ENCODE results near the gene SLC6A2. TPM values are rescaled to one million over a fixed set of nuclear protein-coding genes. Genes with fewer than 3 reads are reported as not detected.
A peak's percentile ranks its signal among the peaks of the same experiment; 100 is the strongest.
"Not testable (repeated sequence)": the region's sequence is repeated elsewhere in the genome, so short reads cannot be mapped to it uniquely, and the experiment has no call there.

SLC6A2 gene
- not detected in 2 replicates for total RNA-seq (2014; rRNA removed; shearing (Covaris generic); ENCODE audit: low replicate concordance)

DNA sequence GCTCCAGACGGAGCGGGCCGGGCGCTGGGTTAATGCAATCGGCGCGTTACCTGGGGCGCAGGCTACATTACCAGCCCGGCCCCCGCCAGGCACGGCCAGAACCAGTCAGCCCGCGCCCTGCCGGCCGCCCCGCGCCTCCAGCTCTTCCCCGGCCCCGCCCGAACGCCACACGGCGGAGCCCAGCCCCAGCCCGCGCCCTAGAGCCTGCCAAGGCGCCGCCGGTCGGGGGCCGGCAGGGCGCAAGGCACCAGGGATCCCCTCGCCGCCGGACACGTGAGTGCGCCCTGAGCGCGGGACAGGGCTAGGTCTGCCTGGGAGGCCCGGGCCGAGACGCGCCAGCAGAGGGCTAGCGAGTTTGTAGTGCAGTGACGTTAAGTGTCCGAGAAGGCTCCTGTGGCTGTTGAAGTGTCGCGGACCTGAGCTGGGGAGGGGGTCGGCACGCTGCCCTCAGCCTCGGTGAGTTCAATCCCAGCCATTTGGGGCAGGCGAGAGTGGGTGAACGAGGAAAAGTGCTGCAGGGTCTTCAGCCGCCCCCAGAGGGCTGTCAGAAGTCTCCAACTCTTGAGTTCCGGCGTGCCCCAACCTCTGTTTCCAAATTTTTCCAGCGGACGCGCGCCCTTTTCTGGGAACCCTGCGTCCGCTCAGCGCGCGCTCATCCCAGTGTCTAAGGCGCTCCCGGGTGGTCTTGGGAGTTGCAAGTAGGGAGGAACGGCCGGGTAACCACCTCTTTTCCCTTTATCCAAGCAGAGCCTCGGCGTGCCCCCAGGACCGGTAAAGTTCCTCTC lies at the start of gene SLC6A2:
Gene SLC6A2, plus strand, starts transcription at position 92 of the 785 bp plus-strand sequence. CDS start 707 bp downstream, outside the sequence.
- Histone ChIP-seq H3K4me1 (ENCODE audit: low read length) (no peaks in the 10 kb centered on the region), H3K4me3 (ENCODE audit: low read length) (no peak within 1 kb of the TSS), H3K27ac (ENCODE audit: low read length) (no peak within 1 kb of the TSS), H3K4me2 (ENCODE audit: low read depth, low read length, poor library complexity, severe bottlenecking) (no peak within 1 kb of the TSS), H3K9ac (ENCODE audit: low read length) (no peak within 1 kb of the TSS), H4K20me1 (ENCODE audit: insufficient read depth, low read depth, low read length) (no peaks in the 10 kb centered on the region), H3K36me3 (ENCODE audit: insufficient read depth, low read length) (no peaks in the 10 kb centered on the region), H3K9me3 (ENCODE audit: low read length) (no peaks in the 10 kb centered on the region), H3K9me2 (replicated peaks; ENCODE audit: insufficient read depth, low read length) (no peaks in the 10 kb centered on the region), H2AFZ (ENCODE audit: low read length) (no peak within 1 kb of the TSS), H3K79me2 (ENCODE audit: low read length) (no peaks in the 10 kb centered on the region), H3K27me3 (ENCODE audit: low read length) (no peaks in the 10 kb centered on the region)
- no peak for DNase-seq

DNA sequence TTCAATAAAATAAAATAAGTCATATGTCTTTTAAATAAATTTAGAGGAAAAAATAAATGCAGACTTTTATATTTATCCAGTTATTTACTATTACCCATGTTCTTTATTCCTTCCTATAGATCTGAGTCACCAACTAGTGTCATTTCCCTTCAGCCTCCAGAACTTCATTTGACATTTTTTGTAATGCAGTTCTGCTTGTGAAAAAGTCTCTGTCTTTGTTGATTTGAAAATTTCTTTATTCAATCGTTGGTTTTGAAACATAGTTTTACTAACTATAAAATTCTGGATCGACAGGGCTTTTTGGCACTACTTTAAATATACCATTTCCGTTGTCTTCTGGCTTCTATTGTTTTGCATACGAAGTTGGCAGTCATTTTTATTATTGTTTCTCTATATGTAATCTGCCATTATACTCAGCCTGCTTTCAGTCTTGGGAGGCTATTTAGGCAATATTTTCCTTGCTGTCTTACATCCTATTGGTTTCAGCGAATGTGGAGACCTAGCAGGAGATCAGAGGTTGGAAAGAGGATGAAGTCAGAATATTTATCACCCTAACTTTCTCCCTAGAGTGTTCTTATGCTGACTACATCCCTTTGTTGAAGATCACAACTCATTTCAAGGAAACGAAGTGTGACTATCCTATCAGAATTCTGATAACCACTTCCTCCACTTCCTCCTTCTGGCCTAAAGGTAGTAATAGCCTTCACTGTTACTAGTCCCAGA lies 42.0 kb upstream of the SLC6A2 start:
- no peak overlapping the region for H3K4me2 ChIP-seq (ENCODE audit: low read depth, low read length, poor library complexity, severe bottlenecking)
- H3K4me3 ChIP-seq (ENCODE audit: low read length): no peak overlapping the region
- H3K79me2 ChIP-seq (ENCODE audit: low read length): no peaks in the 10 kb centered on the region
- no peak for DNase-seq
- H3K36me3 ChIP-seq (ENCODE audit: insufficient read depth, low read length): no peaks in the 10 kb centered on the region
- no peaks in the 10 kb centered on the region for H3K9me2 ChIP-seq (replicated peaks; ENCODE audit: insufficient read depth, low read length)
- no peak overlapping the region for H3K27ac ChIP-seq (ENCODE audit: low read length)
- no peaks in the 10 kb centered on the region for H3K9me3 ChIP-seq (ENCODE audit: low read length)
- H4K20me1 ChIP-seq (ENCODE audit: insufficient read depth, low read depth, low read length): no peaks in the 10 kb centered on the region
- H2AFZ ChIP-seq (ENCODE audit: low read length): no peak overlapping the region
- no peaks in the 10 kb centered on the region for H3K4me1 ChIP-seq (ENCODE audit: low read length)
- no peak overlapping the region for H3K9ac ChIP-seq (ENCODE audit: low read length)
- no peaks in the 10 kb centered on the region for H3K27me3 ChIP-seq (ENCODE audit: low read length)

DNA sequence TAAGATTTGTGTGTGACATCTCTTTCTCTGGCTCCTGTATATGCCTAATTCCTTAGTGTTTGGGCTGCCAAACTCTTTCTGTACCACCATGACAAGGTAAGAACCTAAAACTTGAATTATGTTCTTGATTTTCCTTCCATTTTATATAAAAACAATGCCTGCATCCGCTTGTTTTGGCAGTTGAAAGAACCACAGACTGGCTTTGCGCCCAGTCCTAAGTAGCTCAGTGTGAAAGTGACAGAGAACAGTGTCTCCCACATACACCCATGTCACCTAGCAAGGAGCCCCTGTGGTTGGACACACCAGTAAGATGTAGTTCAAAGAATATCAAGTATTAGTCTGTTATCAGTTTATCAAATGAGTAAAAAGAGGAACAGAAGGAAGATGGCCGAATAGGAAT lies 40.7 kb upstream of the SLC6A2 start:
- Histone ChIP-seq H3K4me1 (ENCODE audit: low read length) (no peaks in the 10 kb centered on the region), H3K79me2 (ENCODE audit: low read length) (no peaks in the 10 kb centered on the region), H3K27ac (ENCODE audit: low read length) (no peak overlapping the region), H4K20me1 (ENCODE audit: insufficient read depth, low read depth, low read length) (no peaks in the 10 kb centered on the region), H3K4me2 (ENCODE audit: low read depth, low read length, poor library complexity, severe bottlenecking) (no peak overlapping the region), H2AFZ (ENCODE audit: low read length) (no peak overlapping the region), H3K36me3 (ENCODE audit: insufficient read depth, low read length) (no peaks in the 10 kb centered on the region), H3K9me3 (ENCODE audit: low read length) (no peaks in the 10 kb centered on the region), H3K9ac (ENCODE audit: low read length) (no peak overlapping the region), H3K4me3 (ENCODE audit: low read length) (no peak overlapping the region), H3K9me2 (replicated peaks; ENCODE audit: insufficient read depth, low read length) (no peaks in the 10 kb centered on the region), H3K27me3 (ENCODE audit: low read length) (no peaks in the 10 kb centered on the region)
- DNase-seq: no peak

DNA sequence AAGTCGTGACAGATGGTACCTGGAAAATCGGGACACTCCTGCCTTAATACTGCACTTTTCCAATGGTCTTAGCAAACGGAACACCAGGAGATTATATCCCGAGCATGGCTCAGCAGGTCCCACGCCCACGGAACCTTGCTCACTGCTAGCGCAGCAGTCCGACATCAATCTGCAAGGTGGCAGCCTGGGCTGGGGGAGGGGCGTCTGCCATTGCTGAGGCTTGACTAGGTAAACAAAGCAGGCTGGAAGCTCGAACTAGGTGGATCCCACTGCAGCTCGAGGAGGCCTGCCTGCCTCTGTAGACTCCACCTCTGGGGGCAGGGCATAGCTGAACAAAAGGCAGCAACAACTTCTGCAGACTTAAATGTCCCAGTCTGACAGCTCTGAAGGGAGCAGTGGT lies 40.1 kb upstream of the SLC6A2 start:
- not testable (repeated sequence) for H3K36me3 ChIP-seq (ENCODE audit: insufficient read depth, low read length); H2AFZ ChIP-seq (ENCODE audit: low read length); H3K9me2 ChIP-seq (replicated peaks; ENCODE audit: insufficient read depth, low read length); H3K4me2 ChIP-seq (ENCODE audit: low read depth, low read length, poor library complexity, severe bottlenecking); H3K27me3 ChIP-seq (ENCODE audit: low read length); H3K4me3 ChIP-seq (ENCODE audit: low read length); H3K9ac ChIP-seq (ENCODE audit: low read length); H3K27ac ChIP-seq (ENCODE audit: low read length); H4K20me1 ChIP-seq (ENCODE audit: insufficient read depth, low read depth, low read length); H3K9me3 ChIP-seq (ENCODE audit: low read length); H3K4me1 ChIP-seq (ENCODE audit: low read length); DNase-seq; H3K79me2 ChIP-seq (ENCODE audit: low read length)

DNA sequence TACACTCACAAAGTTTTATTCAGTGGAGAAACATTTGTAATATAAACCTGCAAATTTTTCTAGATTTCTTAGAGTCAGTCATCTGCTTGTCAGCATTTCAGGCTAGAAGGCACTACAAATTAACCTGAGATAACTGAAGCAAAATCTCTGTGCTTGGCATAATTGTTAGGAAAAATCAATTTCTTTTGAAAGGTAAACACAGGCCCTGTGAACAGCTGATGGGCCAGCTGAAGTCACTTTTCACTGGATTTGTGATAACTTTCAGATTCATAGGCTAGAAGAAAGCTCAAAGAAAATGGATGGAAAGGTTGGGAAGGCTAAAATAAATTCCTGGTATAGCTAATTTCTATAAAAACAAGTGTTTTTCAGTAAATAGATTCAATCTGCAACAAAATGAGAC lies 34.0 kb upstream of the SLC6A2 start:
- H3K4me3 ChIP-seq (ENCODE audit: low read length): no peak overlapping the region
- no peaks in the 10 kb centered on the region for H4K20me1 ChIP-seq (ENCODE audit: insufficient read depth, low read depth, low read length)
- H3K9ac ChIP-seq (ENCODE audit: low read length): no peak overlapping the region
- H3K27ac ChIP-seq (ENCODE audit: low read length): no peak overlapping the region
- H3K79me2 ChIP-seq (ENCODE audit: low read length): no peaks in the 10 kb centered on the region
- H3K9me2 ChIP-seq (replicated peaks; ENCODE audit: insufficient read depth, low read length): no peaks in the 10 kb centered on the region
- no peak overlapping the region for H3K4me2 ChIP-seq (ENCODE audit: low read depth, low read length, poor library complexity, severe bottlenecking)
- no peak for DNase-seq
- no peaks in the 10 kb centered on the region for H3K27me3 ChIP-seq (ENCODE audit: low read length)
- no peak overlapping the region for H2AFZ ChIP-seq (ENCODE audit: low read length)
- no peaks in the 10 kb centered on the region for H3K4me1 ChIP-seq (ENCODE audit: low read length)
- no peaks in the 10 kb centered on the region for H3K9me3 ChIP-seq (ENCODE audit: low read length)
- no peaks in the 10 kb centered on the region for H3K36me3 ChIP-seq (ENCODE audit: insufficient read depth, low read length)

DNA sequence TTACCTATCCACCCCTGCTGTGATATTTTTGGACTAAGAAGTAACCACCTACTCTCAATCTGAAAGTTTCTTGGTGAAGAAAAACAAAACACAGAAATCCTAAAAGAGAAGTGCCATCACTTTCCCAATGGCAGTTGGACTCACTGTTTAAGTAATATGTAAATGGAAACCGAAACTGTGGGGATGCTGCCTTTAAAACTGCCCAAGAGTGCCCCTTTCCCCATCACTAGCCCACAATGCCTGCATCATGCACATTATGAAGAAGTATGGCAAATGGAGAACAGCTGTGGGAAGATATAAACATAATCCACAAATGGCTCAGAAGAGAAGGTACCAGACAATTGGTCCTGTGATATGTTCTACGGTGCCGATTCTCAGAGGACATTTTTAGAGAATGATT lies 33.5 kb upstream of the SLC6A2 start:
- H3K4me3 ChIP-seq (ENCODE audit: low read length): no peak overlapping the region
- no peak overlapping the region for H3K27ac ChIP-seq (ENCODE audit: low read length)
- H3K4me1 ChIP-seq (ENCODE audit: low read length): no peaks in the 10 kb centered on the region
- H2AFZ ChIP-seq (ENCODE audit: low read length): no peak overlapping the region
- H3K36me3 ChIP-seq (ENCODE audit: insufficient read depth, low read length): no peaks in the 10 kb centered on the region
- H3K79me2 ChIP-seq (ENCODE audit: low read length): no peaks in the 10 kb centered on the region
- H3K9me3 ChIP-seq (ENCODE audit: low read length): no peaks in the 10 kb centered on the region
- H3K27me3 ChIP-seq (ENCODE audit: low read length): no peaks in the 10 kb centered on the region
- no peak for DNase-seq
- H3K4me2 ChIP-seq (ENCODE audit: low read depth, low read length, poor library complexity, severe bottlenecking): no peak overlapping the region
- H4K20me1 ChIP-seq (ENCODE audit: insufficient read depth, low read depth, low read length): no peaks in the 10 kb centered on the region
- H3K9me2 ChIP-seq (replicated peaks; ENCODE audit: insufficient read depth, low read length): no peaks in the 10 kb centered on the region
- H3K9ac ChIP-seq (ENCODE audit: low read length): no peak overlapping the region

DNA sequence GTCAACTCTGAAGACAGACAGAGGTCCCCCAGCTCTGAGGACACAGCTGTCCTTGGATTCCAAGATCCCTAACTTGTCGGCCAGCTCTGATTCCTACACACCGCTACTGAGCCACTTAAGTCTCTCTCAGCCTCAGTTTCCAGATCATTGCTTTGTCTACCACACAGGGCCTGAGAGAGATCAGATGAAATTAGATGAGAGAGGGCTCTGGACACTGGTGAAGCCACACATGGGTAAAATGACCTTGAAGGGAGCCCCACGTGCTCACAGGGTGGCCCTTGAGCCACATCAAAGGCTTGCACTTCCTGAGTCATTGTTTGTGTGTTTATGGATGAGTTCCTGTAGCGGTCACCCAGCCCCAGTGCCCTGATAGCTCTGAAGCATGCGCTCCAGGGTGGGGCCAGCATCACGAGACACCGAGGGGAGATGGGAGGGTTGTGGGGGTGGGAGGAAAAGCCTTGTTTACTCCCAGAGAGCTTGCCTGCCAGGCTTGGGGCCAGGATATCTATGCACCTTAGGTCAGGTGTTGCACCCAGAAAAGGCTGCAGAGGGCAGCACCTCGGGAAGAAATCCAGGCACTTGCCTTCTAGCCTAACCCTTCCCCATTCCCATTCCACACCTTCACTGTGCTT lies 32.7 kb upstream of the SLC6A2 start:
- Histone ChIP-seq H3K4me2 (ENCODE audit: low read depth, low read length, poor library complexity, severe bottlenecking) (no peak overlapping the region), H3K27ac (ENCODE audit: low read length) (no peak overlapping the region), H3K79me2 (ENCODE audit: low read length) (no peaks in the 10 kb centered on the region), H4K20me1 (ENCODE audit: insufficient read depth, low read depth, low read length) (no peaks in the 10 kb centered on the region), H3K36me3 (ENCODE audit: insufficient read depth, low read length) (no peaks in the 10 kb centered on the region), H3K9me2 (replicated peaks; ENCODE audit: insufficient read depth, low read length) (no peaks in the 10 kb centered on the region), H3K4me1 (ENCODE audit: low read length) (no peaks in the 10 kb centered on the region), H2AFZ (ENCODE audit: low read length) (no peak overlapping the region), H3K9ac (ENCODE audit: low read length) (no peak overlapping the region), H3K27me3 (ENCODE audit: low read length) (no peaks in the 10 kb centered on the region), H3K9me3 (ENCODE audit: low read length) (no peaks in the 10 kb centered on the region), H3K4me3 (ENCODE audit: low read length) (no peak overlapping the region)
- DNase-seq: peak; percentile 45

DNA sequence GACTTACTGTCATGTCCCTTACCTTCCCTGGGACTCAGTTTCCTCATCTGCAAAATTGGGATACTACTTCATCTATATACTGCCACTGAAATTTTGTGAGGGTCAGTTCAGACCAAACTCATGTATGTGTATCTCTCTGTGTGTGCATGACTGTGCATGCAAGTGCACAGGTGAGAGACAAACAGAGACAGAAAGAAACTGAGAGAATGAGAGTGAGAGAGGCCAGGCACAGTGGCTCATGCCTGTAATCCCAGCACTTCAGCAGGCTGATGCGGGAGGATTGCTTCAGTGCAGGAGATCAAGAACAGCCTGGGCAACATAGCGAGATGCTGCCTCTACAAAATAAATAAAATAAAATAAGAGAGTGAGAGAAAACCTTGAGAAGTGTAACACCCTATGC lies 32.1 kb upstream of the SLC6A2 start:
- no peak overlapping the region for H2AFZ ChIP-seq (ENCODE audit: low read length)
- no peak for DNase-seq
- no peaks in the 10 kb centered on the region for H3K27me3 ChIP-seq (ENCODE audit: low read length)
- no peaks in the 10 kb centered on the region for H3K9me2 ChIP-seq (replicated peaks; ENCODE audit: insufficient read depth, low read length)
- no peaks in the 10 kb centered on the region for H3K9me3 ChIP-seq (ENCODE audit: low read length)
- H3K36me3 ChIP-seq (ENCODE audit: insufficient read depth, low read length): no peaks in the 10 kb centered on the region
- H3K4me2 ChIP-seq (ENCODE audit: low read depth, low read length, poor library complexity, severe bottlenecking): no peak overlapping the region
- H3K4me1 ChIP-seq (ENCODE audit: low read length): no peaks in the 10 kb centered on the region
- no peak overlapping the region for H3K9ac ChIP-seq (ENCODE audit: low read length)
- H3K79me2 ChIP-seq (ENCODE audit: low read length): no peaks in the 10 kb centered on the region
- H3K27ac ChIP-seq (ENCODE audit: low read length): no peak overlapping the region
- no peak overlapping the region for H3K4me3 ChIP-seq (ENCODE audit: low read length)
- H4K20me1 ChIP-seq (ENCODE audit: insufficient read depth, low read depth, low read length): no peaks in the 10 kb centered on the region
